IMR-90 (cell line): ENCODE measurements around the gene DPH6. TPM values are rescaled to one million over a fixed set of nuclear protein-coding genes. Genes with fewer than 3 reads are reported as not detected.

Experiments
- ATAC-seq: fragments of 200-7000 bp; cut with Tn5 transposase; 2 replicates; pipeline ENCODE4 v1.9.1; 2020; ENCODE audit warnings: low read depth, mild to moderate bottlenecking, moderate library complexity
- BruUV-seq: library from RNA; stranded (reverse); fragments of 400-500 nt; replicated peaks from 2 replicates; lab custom pipeline; 2021; lab: Mats Ljungman, UMichigan
- CTCF ChIA-PET: fragments of 300-600 bp; formaldehyde crosslinking; extraction: SDS; loops from one replicate; lab custom pipeline; 2021; ENCODE audit warnings: antibody characterized with exemption; lab: Yijun Ruan, JAX
- POLR2A ChIA-PET: fragments of 300-600 bp; sonication (Branson Sonifier 250); formaldehyde crosslinking; loops from one replicate; lab custom pipeline; 2022; ENCODE audit warnings: antibody characterized with exemption; ENCODE audit not compliant: unreplicated experiment; lab: Charles Lee
- DNase-seq: peaks from one replicate; pipeline ENCODE4 v3.0.0; 2013
- H2AFZ ChIP-seq: replicated peaks from 2 replicates; pipeline ENCODE3; 2013; ENCODE audit warnings: low read length, mild to moderate bottlenecking; ENCODE audit not compliant: poor library complexity
- H2AK5ac ChIP-seq: 2 replicates; pipeline ENCODE4 v1.6.1; 2013; ENCODE audit warnings: low read depth, low read length, inconsistent platforms
- H2AK9ac ChIP-seq: replicated peaks from 2 replicates; pipeline ENCODE3; 2013; ENCODE audit warnings: mild to moderate bottlenecking, low read depth, low read length, moderate library complexity; ENCODE audit not compliant: poor library complexity
- H2BK120ac ChIP-seq: 2 replicates; pipeline ENCODE4 v1.6.1; 2013; ENCODE audit warnings: low read depth, low read length, inconsistent platforms
- H2BK15ac ChIP-seq: 3 replicates; pipeline ENCODE4 v1.6.1; 2013; ENCODE audit warnings: low read depth, low read length, inconsistent platforms
- H2BK20ac ChIP-seq: 2 replicates; pipeline ENCODE4 v1.6.1; 2013; ENCODE audit warnings: low read depth, mild to moderate bottlenecking, inconsistent platforms, low read length, moderate library complexity
- H2BK5ac ChIP-seq: 2 replicates; pipeline ENCODE4 v1.6.1; 2013; ENCODE audit warnings: mild to moderate bottlenecking, low read depth, low read length, inconsistent platforms; ENCODE audit not compliant: poor library complexity, severe bottlenecking
- H3K14ac ChIP-seq: replicated peaks from 2 replicates; pipeline ENCODE4 v1.6.1; 2013; ENCODE audit warnings: low read depth, low read length, inconsistent platforms
- H3K18ac ChIP-seq: 2 replicates; pipeline ENCODE4 v1.6.1; 2013; ENCODE audit warnings: low read depth, low read length, control low read depth
- H3K23ac ChIP-seq: 2 replicates; pipeline ENCODE4 v1.6.1; 2013; ENCODE audit warnings: low read depth, low read length, inconsistent platforms
- H3K27ac ChIP-seq: 2 replicates; pipeline ENCODE4 v1.5.1; 2013; ENCODE audit warnings: mild to moderate bottlenecking, control low read depth, low read length; ENCODE audit not compliant: insufficient read depth
- H3K27me3 ChIP-seq: 2 replicates; pipeline ENCODE4 v1.6.1; 2013; ENCODE audit warnings: low read length; ENCODE audit not compliant: control insufficient read depth, insufficient read depth
- H3K36me3 ChIP-seq: 2 replicates; pipeline ENCODE4 v1.6.1; 2013; ENCODE audit warnings: low read length, mixed read lengths; ENCODE audit not compliant: control insufficient read depth, insufficient read depth
- H3K4ac ChIP-seq: 2 replicates; pipeline ENCODE4 v1.6.1; 2013; ENCODE audit warnings: low read depth, low read length, inconsistent platforms
- H3K4me1 ChIP-seq: 2 replicates; pipeline ENCODE4 v1.6.1; 2013; ENCODE audit warnings: low read length, mixed read lengths; ENCODE audit not compliant: control insufficient read depth, insufficient read depth
- H3K4me2 ChIP-seq: 2 replicates; pipeline ENCODE4 v1.6.1; 2013; ENCODE audit warnings: low read depth, mild to moderate bottlenecking, control low read depth, low read length, moderate library complexity
- H3K4me3 ChIP-seq: 2 replicates; pipeline ENCODE4 v1.5.1; 2013; ENCODE audit warnings: low read depth, mild to moderate bottlenecking, control low read depth, low read length, moderate library complexity; ENCODE audit not compliant: insufficient read depth
- H3K56ac ChIP-seq: 2 replicates; pipeline ENCODE4 v1.6.1; 2013; ENCODE audit warnings: low read length, inconsistent platforms; ENCODE audit not compliant: insufficient read depth; ENCODE audit errors: extremely low read depth
- H3K79me1 ChIP-seq, 2 experiments: 2 replicates each; pipeline ENCODE4 v1.6.1; 2013; ENCODE audit warnings: low read length in 2 of 2, inconsistent platforms in 1 of 2, low read depth in 1 of 2
- H3K9ac ChIP-seq: 2 replicates; pipeline ENCODE4 v1.6.1; 2013; ENCODE audit warnings: low read depth, low read length, control low read depth
- H3K9me1 ChIP-seq: 2 replicates; pipeline ENCODE4 v1.6.1; 2013; ENCODE audit warnings: low read length, inconsistent platforms; ENCODE audit not compliant: insufficient read depth
- H3K9me3 ChIP-seq: 2 replicates; pipeline ENCODE4 v1.6.1; 2013; ENCODE audit warnings: low read length; ENCODE audit not compliant: control insufficient read depth, insufficient read depth
- H4K20me1 ChIP-seq: 2 replicates; pipeline ENCODE4 v1.6.1; 2013; ENCODE audit warnings: low read length, inconsistent platforms; ENCODE audit not compliant: insufficient read depth
- H4K5ac ChIP-seq: 2 replicates; pipeline ENCODE4 v1.6.1; 2013; ENCODE audit warnings: mild to moderate bottlenecking, low read depth, low read length, control low read depth
- H4K8ac ChIP-seq, 2 experiments: 2 replicates each; pipeline ENCODE4 v1.6.1; 2013; ENCODE audit warnings: low read depth in 2 of 2, low read length in 2 of 2, control low read depth in 1 of 2, inconsistent platforms in 1 of 2
- H4K91ac ChIP-seq: 2 replicates; pipeline ENCODE4 v1.6.1; 2013; ENCODE audit warnings: low read depth, low read length, inconsistent platforms; ENCODE audit not compliant: insufficient read depth
- CHD1 ChIP-seq: IDR thresholded peaks from 2 replicates; pipeline ENCODE4 v1.6.1; 2012; ENCODE audit warnings: low read depth, low read length, improper control_type of control experiment
- CTCF ChIP-seq: conservative IDR thresholded peaks from 2 replicates; pipeline ENCODE4 v1.5.1; 2012; ENCODE audit warnings: mild to moderate bottlenecking, low read depth, low read length, improper control_type of control experiment
- MAFK ChIP-seq: IDR thresholded peaks from 2 replicates; pipeline ENCODE4 v1.6.1; 2012; ENCODE audit warnings: low read depth, low read length, improper control_type of control experiment
- MAZ ChIP-seq: IDR thresholded peaks from 2 replicates; pipeline ENCODE4 v1.6.1; 2012; ENCODE audit warnings: low read depth, mild to moderate bottlenecking, low read length, improper control_type of control experiment, moderate library complexity, borderline replicate concordance
- MXI1 ChIP-seq: IDR thresholded peaks from 2 replicates; pipeline ENCODE4 v1.6.1; 2012; ENCODE audit warnings: low read depth, mild to moderate bottlenecking, low read length, moderate library complexity, borderline replicate concordance
- NFE2L2 ChIP-seq: fragments of 150-350 bp; IDR thresholded peaks from 2 replicates; pipeline ENCODE4 v1.6.1; 2016; ENCODE audit warnings: low read depth, mild to moderate bottlenecking, low read length
- POLR2A ChIP-seq: IDR thresholded peaks from 2 replicates; pipeline ENCODE4 v1.6.1; 2012; ENCODE audit warnings: mild to moderate bottlenecking, low read depth, low read length
- RFX5 ChIP-seq: IDR thresholded peaks from 2 replicates; pipeline ENCODE4 v1.8.0; 2012; ENCODE audit warnings: low read depth, mild to moderate bottlenecking, low read length, moderate library complexity
- WGBS, 2 experiments: methylation state at CpG; one replicate each; pipeline versions ENCODE4 v1.1.5 to v1.1.7; 2013; ENCODE audit warnings: missing lambda C conversion rate in 2 of 2; ENCODE audit not compliant: insufficient read length in 1 of 2; ENCODE audit errors: extremely low coverage in 2 of 2; 5-methylcytosine and 5-hydroxymethylcytosine counted together
- dilution Hi-C: fragments of 300-500 bp; cut with HindIII; formaldehyde crosslinking; loops from one replicate; pipeline ENCODE4 v1.14.3; 2018; ENCODE audit warnings: low sequenced_read_pairs; ENCODE audit not compliant: unreplicated experiment
- in situ Hi-C: fragments of 300-500 bp; cut with MboI; formaldehyde crosslinking; loops from 3 replicates; pipeline ENCODE4 v1.14.3; 2019; ENCODE audit warnings: low sequenced_read_pairs, inconsistent platforms, mixed read lengths
- intact Hi-C: fragments of 100-400 bp; cut with micrococcal nuclease; formaldehyde crosslinking; loops from 2 replicates; pipeline ENCODE4 v1.10.0; 2022
- polyA plus RNA-seq, 3 experiments: library from polyadenylated mRNA; depleted of rRNA; stranded (reverse); fragments of >200 nt; gene quantifications; 2 replicates each; pipeline ENCODE4 v1.2.3, GENCODE V29; 2012; ENCODE audit warnings: low replicate concordance in 1 of 3
- total RNA-seq: library from RNA; depleted of rRNA; stranded (reverse); fragments of >200 nt; gene quantifications from 2 replicates; pipeline ENCODE4 v1.2.3, GENCODE V29; 2012
- TF ChIP-seq, protein P1 (sequence below): fragments of 150-350 bp; IDR thresholded peaks from 2 replicates; pipeline ENCODE4 v1.6.1; 2017; ENCODE audit warnings: mild to moderate bottlenecking, antibody characterized with exemption, low read length, low read depth

Gene DPH6
- total and polyA plus RNA-seq, 2 of the 4 experiments (the other 2 are of a cell fraction) = 6.1 to 8.1 TPM

DNA sequence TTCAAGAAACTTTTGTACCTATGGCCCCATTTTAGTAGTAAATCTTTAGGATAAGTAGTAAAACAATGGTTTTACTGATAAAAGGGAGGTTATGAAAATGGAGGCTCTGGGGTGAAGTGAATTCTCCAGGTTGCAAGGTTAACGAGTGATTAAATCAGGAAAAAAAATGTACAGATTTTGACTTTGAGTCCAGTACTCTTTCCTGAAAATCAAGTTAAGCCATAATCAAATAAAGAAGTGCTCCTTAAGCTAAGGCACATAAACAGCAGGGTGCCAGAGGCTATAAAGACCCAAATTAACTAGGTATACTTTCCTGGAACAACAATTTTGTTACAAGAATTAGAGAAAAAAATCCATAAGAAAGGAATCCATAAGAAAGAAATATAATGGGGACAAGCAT lies 114.7 kb downstream of the DPH6 start:
- Histone ChIP-seq H3K23ac (no peak overlapping the region), H4K91ac (no peak overlapping the region), H3K4me3 (no peak overlapping the region), H3K36me3 (no peaks in the 10 kb centered on the region), H3K9me3 (0 out of 2 replicates have a peak, but pooled peaks cover 2% of the 10 kb centered on the region), H3K4ac (no peak overlapping the region), H2AFZ (no peak overlapping the region), H2AK9ac (no peak overlapping the region), H2BK120ac (no peak overlapping the region), H3K9ac (no peak overlapping the region), H3K56ac (no peak overlapping the region), H3K27ac (no peak overlapping the region), H4K5ac (no peak overlapping the region), H4K8ac (no peak overlapping the region), H2BK5ac (no peak overlapping the region), H3K9me1 (no peaks in the 10 kb centered on the region), H3K4me1 (peaks cover 2% of the 10 kb centered on the region), H3K4me2 (no peak overlapping the region), H2AK5ac (no peak overlapping the region), H3K18ac (no peak overlapping the region), H3K27me3 (no peaks in the 10 kb centered on the region), H2BK20ac (no peak overlapping the region), H3K79me1 (no peaks in the 10 kb centered on the region), H3K14ac (no peak overlapping the region), H2BK15ac (no peak overlapping the region), H4K20me1 (no peaks in the 10 kb centered on the region)
- no peak for DNase-seq
- BruUV-seq = no TSS peak
- ATAC-seq = no peak
- dilution Hi-C loops = no loop called here
- TF ChIP-seq MAZ (no peak), CHD1 (no peak), CTCF (no peak), RFX5 (no peak), MXI1 (no peak), MAFK (no peak), NFE2L2 (no peak), POLR2A (no peak)
- TF ChIP-seq, protein P1, sequence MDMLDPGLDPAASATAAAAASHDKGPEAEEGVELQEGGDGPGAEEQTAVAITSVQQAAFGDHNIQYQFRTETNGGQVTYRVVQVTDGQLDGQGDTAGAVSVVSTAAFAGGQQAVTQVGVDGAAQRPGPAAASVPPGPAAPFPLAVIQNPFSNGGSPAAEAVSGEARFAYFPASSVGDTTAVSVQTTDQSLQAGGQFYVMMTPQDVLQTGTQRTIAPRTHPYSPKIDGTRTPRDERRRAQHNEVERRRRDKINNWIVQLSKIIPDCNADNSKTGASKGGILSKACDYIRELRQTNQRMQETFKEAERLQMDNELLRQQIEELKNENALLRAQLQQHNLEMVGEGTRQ = no peak
- in situ Hi-C loops = no loop called here
- 100% methylated on average over 1 of the region's 1 CpG; no CpG with 5 or more reads in 1 of the 2 experiments for WGBS, 2 experiments
- CTCF ChIA-PET = interaction anchor here (0.7 kb wide), 1 partner anchor 15 kb away, joined by 3 read pairs; no protein-coding TSS in a partner anchor
- intact Hi-C loops = no loop called here
- POLR2A ChIA-PET = no interaction called here
